Fibroblast of skin of left quadriceps (primary cell): ENCODE results near the gene BCOR.

Experiments used
- DNase-seq, 2 experiments: peaks; one replicate each; pipeline ENCODE4 v3.0.0-alpha.2; 2013; ENCODE audit warnings: low read depth in 2 of 2

The BCOR gene

GRCh38 chrX:40084471-40085101, 13.2 kb downstream of the BCOR start:
- DNase-seq: no peak

DNA sequence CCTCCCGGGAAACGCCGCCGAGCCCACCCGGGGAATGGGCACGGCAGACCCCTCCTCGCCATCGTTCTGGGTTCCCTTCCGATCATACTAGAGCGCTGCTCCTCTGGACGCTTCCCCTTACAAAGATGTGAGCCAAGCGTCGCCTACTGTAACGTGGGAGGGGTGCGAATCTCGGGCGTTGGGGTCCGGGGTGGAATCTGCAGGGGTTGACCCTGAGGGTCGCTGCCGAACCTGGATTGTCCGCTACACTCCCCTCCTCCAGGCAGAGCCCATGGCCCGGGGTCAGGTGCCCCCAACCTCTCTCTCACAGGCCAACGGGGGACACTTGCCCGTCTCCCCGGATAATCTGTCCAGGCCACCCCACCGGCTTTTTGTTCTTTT, 13.8 kb downstream of the BCOR start:
- no peak for DNase-seq

GRCh38 chrX:40083120-40083978, 14.4 kb downstream of the BCOR start:
- DNase-seq: no peak

DNA sequence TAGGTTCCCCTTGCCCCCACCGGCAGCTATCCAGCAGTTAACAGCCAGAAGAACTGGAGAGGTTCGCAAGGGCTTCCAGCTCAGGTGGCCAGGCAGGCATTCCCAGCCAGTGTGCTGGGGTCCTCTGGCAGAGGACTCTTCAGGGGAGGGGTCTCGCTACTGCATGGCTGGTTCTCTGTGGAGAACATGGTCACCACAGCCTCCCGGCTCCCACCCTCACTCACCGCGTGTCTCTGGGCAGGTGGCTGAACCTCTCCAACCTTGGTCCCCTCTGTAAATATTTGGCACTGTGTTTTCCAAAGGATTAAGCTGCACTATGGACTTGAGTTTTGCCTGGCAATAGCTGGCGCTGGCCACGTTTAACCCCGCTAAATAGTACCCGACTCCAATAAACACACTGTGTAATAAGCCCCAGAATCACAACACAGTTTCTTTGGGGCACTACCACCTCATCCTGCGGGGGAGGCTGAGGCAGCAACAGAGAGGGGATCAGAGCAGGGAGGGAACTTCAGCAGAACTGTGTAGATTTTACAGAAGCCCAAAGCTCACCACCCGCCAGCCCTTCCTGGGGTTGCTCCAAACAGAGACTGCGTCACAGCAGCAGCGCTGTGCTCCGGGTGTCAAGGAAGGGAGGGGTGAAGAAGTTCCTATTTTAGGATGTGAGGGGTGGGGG, 15.2 kb downstream of the BCOR start:
- no peak for DNase-seq

DNA sequence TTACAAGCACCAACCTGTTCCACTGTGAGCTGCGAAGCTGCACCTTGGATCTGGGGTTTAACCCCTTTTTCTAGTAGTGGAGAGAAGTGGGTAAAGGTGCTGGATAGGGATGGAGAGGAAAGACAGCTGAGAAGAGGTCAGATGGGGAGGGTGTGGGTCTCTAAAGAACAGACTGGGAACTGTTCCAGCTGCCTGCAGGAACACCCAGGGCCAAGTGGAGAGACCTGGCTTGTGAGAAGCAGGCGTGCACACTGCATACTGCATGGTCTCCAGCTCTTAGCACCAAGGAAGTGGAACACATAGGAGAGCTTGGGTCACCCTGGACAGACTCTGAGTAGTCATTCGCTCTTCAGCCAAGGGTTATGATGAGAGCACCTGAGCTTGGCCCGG, 16.1 kb downstream of the BCOR start:
- no peak for DNase-seq

- no peak for DNase-seq
Measured at GRCh38 chrX:40080894-40081678, 16.7 kb downstream of the BCOR start.

- DNase-seq: no peak
Measured at GRCh38 chrX:40079572-40079971, 18.2 kb downstream of the BCOR start.

GRCh38 chrX:40078489-40079227, 19.1 kb downstream of the BCOR start:
- DNase-seq: no peak

DNA sequence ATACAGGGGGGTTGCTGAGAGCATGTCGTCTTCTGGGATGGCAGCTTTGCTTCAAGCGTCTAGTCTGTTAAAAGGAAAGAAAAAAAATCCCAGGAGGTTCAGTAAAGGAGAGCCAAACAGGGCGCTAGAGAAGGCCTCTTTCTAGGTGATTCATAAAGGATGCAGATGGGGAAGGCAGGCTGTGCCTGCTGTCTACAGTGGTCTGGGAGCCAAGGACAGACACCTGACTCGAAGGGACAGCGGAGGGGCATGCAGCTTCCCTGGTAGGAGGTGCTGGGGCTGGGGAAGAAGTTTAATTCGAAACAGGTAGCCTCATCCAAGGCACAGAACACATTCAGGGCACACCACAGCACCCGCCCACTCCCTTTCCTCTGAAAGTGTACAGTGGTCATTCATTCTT, 19.9 kb downstream of the BCOR start:
- DNase-seq: no peak

DNA sequence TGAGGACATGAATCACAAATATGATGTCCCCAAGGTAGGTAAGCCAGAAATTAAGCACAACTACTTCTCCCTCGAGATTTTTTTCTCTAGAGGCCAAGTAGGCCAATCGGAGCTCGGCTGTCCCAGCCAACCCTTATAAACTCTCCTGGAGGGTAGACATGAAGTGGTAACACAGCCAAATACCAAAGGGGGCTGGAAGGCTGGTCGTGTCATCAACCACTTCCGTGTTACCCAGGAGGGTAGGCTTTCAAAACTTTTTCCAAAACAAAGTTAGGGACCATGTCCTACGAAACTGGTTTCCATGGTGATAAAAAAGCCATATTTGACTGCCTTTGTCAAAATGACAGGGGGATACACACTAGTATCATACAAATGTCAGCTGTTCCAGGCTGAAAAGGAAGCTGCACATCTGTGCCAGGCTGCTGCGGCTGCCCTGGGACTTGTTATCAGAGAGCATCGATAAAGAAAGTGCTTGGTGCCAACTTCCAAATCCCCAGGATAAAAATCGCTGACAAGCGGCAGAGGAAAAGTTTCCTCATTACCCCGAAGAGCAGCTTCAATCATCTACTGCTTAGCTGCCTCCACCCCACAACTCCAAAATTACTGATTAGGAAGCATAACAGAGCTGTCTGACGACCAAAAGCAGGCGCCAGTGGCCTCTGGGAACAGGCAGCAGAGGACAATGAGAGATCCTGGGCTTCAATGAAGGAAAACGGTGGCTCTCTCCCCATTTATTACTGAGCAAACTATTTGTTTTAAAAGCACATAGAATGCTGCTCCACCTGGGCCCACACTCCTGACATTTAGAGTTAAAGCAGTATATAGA, 20.8 kb downstream of the BCOR start:
- DNase-seq: no peak

GRCh38 chrX:40074959-40075332, 22.8 kb downstream of the BCOR start:
- DNase-seq: no peak

- no peak for DNase-seq
Measured at GRCh38 chrX:40074080-40074958, 23.4 kb downstream of the BCOR start.

DNA sequence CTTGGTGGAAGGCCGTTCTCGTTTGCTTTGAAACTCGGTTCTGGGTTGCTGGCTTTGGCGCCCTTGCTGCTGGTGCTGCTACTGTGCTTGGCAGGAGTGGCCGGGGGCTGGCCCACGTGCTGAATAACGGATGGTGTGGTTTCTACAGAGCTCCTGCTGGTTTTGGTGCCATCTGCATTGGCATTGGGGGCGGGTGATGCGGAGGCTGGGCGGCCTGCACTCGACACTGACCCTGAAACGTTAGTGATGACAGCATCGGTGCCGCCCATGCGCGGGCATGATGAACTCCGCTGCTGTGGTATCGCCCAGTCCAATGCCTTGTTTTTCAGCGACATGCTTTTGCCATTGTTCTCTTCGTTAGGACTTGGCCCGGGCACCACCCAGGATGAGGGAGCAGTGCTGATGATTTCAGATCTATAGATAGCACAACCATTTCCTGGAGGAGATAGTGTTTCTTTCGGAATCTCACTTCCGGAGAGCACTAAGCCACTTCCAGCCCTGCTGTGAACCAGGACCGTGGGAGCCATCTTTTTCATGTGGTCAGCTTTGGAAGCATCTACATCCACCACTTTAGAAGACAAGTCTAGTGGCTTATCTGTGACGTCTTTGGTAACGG, 24.2 kb downstream of the BCOR start:
- DNase-seq: no peak

DNA sequence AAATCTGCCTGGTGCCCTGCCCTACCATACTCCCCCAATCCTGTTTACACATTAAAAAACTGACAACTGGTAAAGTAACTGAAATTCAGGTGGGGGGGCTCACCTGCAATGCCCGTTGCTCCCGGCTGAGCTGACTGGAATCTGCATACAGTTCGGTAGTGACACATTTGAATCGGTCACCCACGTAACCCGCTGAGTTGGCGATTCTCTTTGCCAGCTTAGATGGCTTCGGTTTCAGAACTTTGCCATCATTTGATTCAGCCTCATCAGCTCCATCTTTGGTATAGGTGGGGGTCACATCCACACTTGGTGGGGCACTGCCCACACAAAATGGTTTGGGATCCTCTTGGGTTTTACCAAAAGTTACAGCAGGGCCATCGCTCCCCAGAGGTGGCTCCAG, 25.5 kb downstream of the BCOR start:
- no peak for DNase-seq

DNA sequence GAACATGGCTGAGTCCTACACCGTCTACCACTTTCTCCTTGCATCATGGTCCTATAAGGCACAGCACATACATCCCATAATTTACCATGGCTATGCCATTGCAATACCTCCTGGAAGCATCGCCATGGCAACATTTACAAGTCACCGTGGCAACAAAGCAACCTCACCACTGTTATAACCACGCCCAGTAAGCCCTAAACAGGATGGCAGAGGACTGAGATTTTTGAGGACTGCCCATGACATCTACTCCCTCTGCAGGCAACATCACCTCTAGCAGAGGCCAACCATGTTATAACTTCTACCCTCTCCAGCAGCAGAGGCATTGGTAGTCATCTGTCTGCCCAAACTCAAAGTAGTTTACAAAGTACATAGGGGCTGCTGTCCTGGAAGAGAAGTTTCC, 29.7 kb downstream of the BCOR start:
- no peak for DNase-seq

- DNase-seq: no peak
Measured at GRCh38 chrX:40066700-40067099, 31.1 kb downstream of the BCOR start.

DNA sequence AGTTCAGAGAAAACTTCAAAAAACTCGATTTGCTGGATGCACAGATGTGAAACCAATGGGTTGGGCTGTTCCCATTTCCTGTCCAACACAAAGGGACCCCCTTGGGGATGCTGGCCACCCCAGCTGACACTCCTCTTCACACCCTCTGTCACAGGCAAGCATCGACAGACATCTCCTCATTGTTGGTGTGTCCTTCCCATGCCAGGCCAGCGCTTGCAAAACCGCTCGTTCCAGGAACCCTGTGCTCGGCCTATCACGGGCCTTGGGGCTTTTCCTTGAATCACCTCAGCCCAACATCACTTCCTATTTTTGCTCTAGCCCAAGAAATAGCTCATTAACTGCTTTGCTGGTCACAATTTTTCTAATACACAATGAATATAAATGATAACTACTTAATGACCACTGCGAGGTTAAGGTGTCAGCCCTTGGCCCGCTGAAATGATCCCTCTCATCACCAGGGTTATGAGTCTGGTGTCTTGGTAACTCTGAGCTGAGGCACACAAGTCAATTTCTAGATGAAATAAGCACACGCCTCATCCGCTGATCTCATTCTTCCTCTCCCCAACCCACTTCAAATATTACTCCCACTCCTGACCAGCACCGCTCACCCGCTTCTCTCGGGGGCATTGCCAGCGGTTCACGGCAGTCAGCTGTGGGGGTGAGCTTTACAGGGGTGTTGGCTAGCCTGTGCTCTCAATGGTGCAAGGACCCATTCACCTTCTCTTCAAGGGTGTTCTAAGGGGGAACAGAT, 32.3 kb downstream of the BCOR start:
- no peak for DNase-seq

DNA sequence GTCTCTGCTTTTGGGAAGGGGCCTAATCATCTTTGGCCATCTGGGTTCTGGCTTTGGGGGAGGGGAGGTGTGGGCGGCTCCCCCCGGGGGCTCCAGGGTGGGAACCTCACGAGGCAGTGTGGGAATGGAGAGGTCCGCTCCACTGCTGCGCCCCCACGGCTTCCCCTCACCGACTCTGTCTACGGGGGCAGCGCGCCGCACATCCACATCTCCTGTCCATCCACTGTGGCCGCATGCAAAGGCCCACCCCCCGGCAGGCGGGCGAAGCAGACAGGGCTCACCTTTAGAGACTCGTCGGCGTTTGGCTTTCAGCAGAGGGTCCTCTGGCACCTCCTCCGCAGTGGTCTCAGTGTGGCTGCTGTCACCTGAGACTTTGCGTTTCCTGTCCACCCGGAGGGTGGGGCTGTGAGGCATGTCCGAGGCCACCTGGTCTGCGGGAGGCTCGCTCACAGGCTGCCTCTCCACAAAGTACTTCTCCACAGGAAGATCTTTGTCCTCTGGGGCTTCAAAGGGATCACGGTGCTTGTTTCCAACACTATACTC, 33.6 kb downstream of the BCOR start:
- no peak for DNase-seq
